HFFc6 (cell line): ENCODE measurements around the gene CDR2L. TPM values are rescaled to one million over a fixed set of nuclear protein-coding genes. Genes with fewer than 3 reads are reported as not detected.

Experiments used
- DNase-seq: peaks from one replicate; pipeline ENCODE4 v3.0.0-alpha.2; 2018
- H3K27ac Mint-ChIP-seq: 2 replicates; pipeline ENCODE4 v1.8.0; 2020; ENCODE audit warnings: mild to moderate bottlenecking, mixed read lengths
- H3K27me3 Mint-ChIP-seq: 2 replicates; pipeline ENCODE4 v1.8.0; 2021; ENCODE audit warnings: mild to moderate bottlenecking, moderate library complexity, mixed read lengths; ENCODE audit not compliant: insufficient read depth
- H3K36me3 Mint-ChIP-seq: 2 replicates; pipeline ENCODE4 v1.8.0; 2021; ENCODE audit warnings: low read depth, mixed read lengths
- H3K4me1 Mint-ChIP-seq: 2 replicates; pipeline ENCODE4 v1.8.0; 2020; ENCODE audit warnings: low read depth, mixed read lengths
- H3K4me3 Mint-ChIP-seq: 2 replicates; pipeline ENCODE4 v1.8.0; 2020; ENCODE audit warnings: mild to moderate bottlenecking, moderate library complexity, mixed read lengths
- H3K9me3 Mint-ChIP-seq: 2 replicates; pipeline ENCODE4 v1.8.0; 2020; ENCODE audit warnings: mild to moderate bottlenecking, mixed read lengths
- total RNA-seq, 6 experiments: library from RNA; stranded (reverse); fragmentation: NEBNext Ultra II Directional; extraction: Animal tissue kit (Norgen Biotek cat#: 25700); gene quantifications; 2 replicates in 1 of 6; 3 replicates in 5 of 6; pipeline ENCODE4 v1.2.3, GENCODE V29; 2021
- TF ChIP-seq, protein P1 (sequence below): fragments of 200-600 bp; sonication (generic); IDR thresholded peaks from 2 replicates; pipeline ENCODE4 v1.5.0; 2021; ENCODE audit warnings: antibody characterized with exemption, mild to moderate bottlenecking

The CDR2L gene
- total RNA-seq, 6 experiments from 2014 or later = 27.5 to 35.8 (median 30.4) TPM

DNA sequence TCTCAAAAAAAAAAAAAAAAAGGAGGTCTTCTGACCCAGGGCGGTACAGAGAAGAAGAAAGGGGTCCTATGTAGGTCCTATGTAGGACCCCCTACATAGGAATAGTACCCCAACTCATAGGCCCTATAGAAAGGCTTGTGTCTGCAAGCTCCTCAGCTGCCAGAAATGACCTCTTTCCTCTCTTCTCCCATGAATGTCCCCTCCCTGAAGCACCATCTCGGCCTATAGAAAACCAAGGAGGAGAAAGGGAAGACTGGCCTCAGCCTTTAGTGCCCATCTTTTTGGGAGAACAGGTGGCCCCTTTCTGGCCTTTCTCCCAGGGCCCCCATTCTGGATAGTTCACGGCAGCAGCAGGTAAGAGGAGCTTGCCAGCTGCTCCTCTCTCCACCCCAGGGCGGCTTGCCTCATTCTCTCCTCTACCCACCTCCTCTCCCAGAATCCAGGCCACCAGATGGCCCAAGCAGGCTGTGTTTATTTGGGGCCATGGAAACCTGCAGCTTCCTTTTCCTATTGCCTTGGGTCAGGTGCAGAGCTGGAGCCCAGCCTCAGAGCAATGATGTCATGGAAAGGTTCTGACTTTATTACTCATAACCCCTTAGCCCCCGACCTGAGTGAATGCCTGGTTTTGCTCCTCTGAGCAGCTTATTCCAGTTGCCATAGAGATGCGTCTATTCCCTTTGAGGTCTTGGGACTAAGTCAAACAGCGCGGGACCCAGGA lies 23.4 kb downstream of the CDR2L start:
- Mint-ChIP-seq H3K27me3 (no peaks in the 10 kb centered on the region; the same call in none of the 2 replicates), H3K9me3 (no peaks in the 10 kb centered on the region), H3K36me3 (peaks cover 12% of the 10 kb centered on the region), H3K27ac (peak overlapping the region; percentile 97), H3K4me3 (peak overlapping the region; percentile 97), H3K4me1 (peaks cover 29% of the 10 kb centered on the region)
- DNase-seq = peak; percentile 63
- TF ChIP-seq, protein P1, sequence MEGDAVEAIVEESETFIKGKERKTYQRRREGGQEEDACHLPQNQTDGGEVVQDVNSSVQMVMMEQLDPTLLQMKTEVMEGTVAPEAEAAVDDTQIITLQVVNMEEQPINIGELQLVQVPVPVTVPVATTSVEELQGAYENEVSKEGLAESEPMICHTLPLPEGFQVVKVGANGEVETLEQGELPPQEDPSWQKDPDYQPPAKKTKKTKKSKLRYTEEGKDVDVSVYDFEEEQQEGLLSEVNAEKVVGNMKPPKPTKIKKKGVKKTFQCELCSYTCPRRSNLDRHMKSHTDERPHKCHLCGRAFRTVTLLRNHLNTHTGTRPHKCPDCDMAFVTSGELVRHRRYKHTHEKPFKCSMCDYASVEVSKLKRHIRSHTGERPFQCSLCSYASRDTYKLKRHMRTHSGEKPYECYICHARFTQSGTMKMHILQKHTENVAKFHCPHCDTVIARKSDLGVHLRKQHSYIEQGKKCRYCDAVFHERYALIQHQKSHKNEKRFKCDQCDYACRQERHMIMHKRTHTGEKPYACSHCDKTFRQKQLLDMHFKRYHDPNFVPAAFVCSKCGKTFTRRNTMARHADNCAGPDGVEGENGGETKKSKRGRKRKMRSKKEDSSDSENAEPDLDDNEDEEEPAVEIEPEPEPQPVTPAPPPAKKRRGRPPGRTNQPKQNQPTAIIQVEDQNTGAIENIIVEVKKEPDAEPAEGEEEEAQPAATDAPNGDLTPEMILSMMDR = no peak

DNA sequence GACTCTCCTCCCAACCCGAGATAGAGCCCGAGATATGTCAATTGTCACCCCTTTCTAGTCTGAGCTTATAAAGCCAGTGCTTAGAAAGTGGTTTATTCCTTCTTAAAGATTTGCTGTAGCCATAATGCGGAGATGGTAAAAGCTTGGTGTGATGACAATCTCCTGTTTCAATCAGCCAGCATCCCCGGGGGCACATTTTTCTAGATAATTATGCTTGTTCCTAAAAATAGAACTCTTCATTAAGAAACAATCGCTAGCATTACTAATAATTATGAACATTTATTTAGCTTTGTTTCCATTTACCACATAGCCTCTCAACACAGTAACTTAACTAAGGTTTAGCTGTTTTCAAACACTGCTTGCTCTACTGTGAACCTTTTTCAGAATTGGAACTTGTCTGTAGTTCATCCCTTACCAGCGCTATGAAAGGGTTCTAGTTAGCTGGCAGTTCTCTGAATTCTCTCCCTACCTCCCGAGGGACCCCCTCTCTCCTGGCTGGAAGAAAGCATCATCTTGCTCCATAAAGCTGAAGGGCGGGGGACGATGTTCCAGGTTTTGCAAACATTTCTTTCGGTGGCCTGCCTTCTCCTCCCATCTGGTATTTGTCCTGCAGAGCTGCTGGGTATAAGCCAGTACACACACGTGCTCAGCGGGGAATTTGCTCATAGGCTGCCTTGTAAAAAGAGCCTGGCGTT lies 24.1 kb downstream of the CDR2L start:
- Mint-ChIP-seq H3K36me3 (peaks cover 17% of the 10 kb centered on the region), H3K9me3 (no peaks in the 10 kb centered on the region)

DNA sequence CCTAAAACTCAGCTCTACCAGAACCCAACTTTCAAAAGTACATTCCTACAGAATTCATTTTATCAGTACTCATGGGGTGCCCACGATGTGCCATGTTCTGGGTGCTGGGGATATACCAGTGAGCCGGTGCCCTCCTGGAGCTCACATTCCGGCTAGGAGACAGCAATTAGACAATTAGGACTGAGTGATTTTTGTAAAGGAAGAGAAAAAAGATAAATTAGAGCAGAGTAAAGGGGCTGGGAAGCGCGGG lies 24.6 kb downstream of the CDR2L start:
- no peak for DNase-seq
- Mint-ChIP-seq H3K27me3 (no peaks in the 10 kb centered on the region; the same call in none of the 2 replicates), H3K4me1 (peaks cover 29% of the 10 kb centered on the region), H3K27ac (peak overlapping the region; percentile 97), H3K4me3 (peak overlapping the region; percentile 97), H3K9me3 (no peaks in the 10 kb centered on the region), H3K36me3 (peaks cover 20% of the 10 kb centered on the region)
- TF ChIP-seq, protein P1 = no peak

More for the DNA sequence above, 24.1 kb downstream of the CDR2L start:
- peaks cover 29% of the 10 kb centered on the region for H3K4me1 Mint-ChIP-seq
- H3K27ac Mint-ChIP-seq = peak overlapping the region; percentile 97
- TF ChIP-seq, protein P1 = no peak
- H3K27me3 Mint-ChIP-seq = no peaks in the 10 kb centered on the region; the same call in none of the 2 replicates
- peak; percentile 72 for DNase-seq
- H3K4me3 Mint-ChIP-seq = peak overlapping the region; percentile 97

DNA sequence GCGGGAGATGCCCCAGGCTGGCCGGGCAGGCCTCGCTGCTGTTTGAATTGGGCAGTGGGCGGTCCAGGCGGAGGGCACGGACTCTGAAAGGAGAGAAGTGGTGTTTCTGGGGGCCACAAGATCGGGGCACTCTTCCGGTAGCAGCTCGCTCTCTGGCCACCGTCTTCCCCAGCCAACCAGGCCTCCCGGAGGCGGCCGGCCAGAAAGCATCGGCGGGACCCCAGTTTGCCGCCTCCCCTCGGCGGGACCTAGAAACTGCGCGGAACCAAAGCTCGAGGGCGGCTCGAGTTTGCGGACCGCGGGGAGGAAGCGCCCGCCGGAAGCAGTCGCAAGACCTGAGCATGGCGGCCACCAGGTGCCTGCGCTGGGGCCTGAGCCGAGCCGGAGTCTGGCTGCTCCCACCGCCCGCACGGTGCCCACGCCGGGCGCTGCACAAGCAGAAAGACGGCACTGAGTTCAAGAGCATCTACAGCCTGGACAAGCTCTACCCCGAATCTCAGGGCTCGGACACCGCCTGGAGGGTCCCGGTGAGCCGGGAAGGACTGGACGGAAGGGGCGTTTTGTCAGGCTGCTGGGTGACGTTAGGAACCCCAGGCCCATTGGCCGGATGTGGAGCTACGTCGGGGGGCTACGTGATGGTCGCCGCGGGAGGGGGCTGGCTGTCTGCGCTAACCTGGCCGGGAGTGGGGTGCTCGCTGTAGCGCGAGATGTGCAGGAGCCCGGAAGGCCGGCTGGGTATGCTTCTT lies 25.1 kb downstream of the CDR2L start, which contains the start of gene MRPL58:
TSS of gene MRPL58 (plus strand) at position 325 of the 746 bp plus-strand sequence. CDS start at position 342, 17 bp downstream.
- H3K27ac Mint-ChIP-seq = peak within 1 kb of the TSS; percentile 97
- H3K36me3 Mint-ChIP-seq = peaks cover 20% of the 10 kb centered on the region
- DNase-seq = peak; percentile 83
- H3K27me3 Mint-ChIP-seq = no peaks in the 10 kb centered on the region; the same call in none of the 2 replicates
- H3K4me1 Mint-ChIP-seq = peaks cover 29% of the 10 kb centered on the region
- peak within 1 kb of the TSS; percentile 97 for H3K4me3 Mint-ChIP-seq
- H3K9me3 Mint-ChIP-seq = no peaks in the 10 kb centered on the region
- TF ChIP-seq, protein P1 = peak; percentile 75

DNA sequence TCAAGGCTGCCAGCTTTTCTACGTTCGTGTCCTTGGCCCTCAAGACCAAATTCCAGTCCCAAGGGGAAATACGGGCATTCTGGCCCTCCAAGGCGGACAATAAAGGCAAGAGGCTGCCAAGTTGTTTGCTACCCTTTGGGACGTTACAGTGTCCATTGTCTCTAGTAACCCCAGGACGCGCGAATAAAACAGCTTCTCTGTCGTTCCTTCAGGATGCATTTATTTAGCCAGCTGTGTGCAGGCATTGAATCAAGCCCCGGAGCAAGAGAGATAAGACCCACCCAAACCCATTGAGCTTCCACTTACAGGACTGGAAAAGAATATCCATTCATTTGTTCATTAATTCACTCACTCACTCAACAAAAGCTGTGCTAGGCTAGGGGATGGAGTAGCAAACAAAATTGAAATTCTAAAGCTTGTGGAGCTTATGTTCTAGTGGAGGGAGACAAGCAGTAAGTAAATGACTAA lies 25.7 kb downstream of the CDR2L start:
- peak overlapping the region; percentile 97 for H3K27ac Mint-ChIP-seq
- peaks cover 29% of the 10 kb centered on the region for H3K4me1 Mint-ChIP-seq
- H3K9me3 Mint-ChIP-seq = no peaks in the 10 kb centered on the region
- DNase-seq = no peak
- H3K4me3 Mint-ChIP-seq = peak overlapping the region; percentile 97
- H3K27me3 Mint-ChIP-seq = no peaks in the 10 kb centered on the region; the same call in none of the 2 replicates
- H3K36me3 Mint-ChIP-seq = peaks cover 20% of the 10 kb centered on the region
- TF ChIP-seq, protein P1 = no peak
